A549 (cell line): ENCODE results near the gene PDZK1IP1.
"Not testable (repeated sequence)": the region's sequence is repeated elsewhere in the genome, so short reads cannot be mapped to it uniquely, and the experiment has no call there.

Experiments used
- CEBPB ChIP-seq, 2 experiments: fragments of >200 bp in 1 of 2; sonication (Bioruptor Twin) in 1 of 2; formaldehyde crosslinking in 1 of 2; IDR thresholded peaks; 2 replicates each; pipeline ENCODE4 v1.6.1; 2012 to 2016
- EP300 ChIP-seq, 2 experiments: fragments of >200 bp; sonication (Bioruptor Twin); formaldehyde crosslinking; IDR thresholded peaks; 2 replicates in 1 of 2; 3 replicates in 1 of 2; pipeline ENCODE4 v1.6.1; 2016 to 2017
- JUNB ChIP-seq: fragments of >200 bp; sonication (Bioruptor Twin); formaldehyde crosslinking; IDR thresholded peaks from 2 replicates; pipeline ENCODE4 v1.6.1; 2016
- POLR2A ChIP-seq: IDR thresholded peaks from 2 replicates; pipeline ENCODE4 v1.6.1; 2012; ENCODE audit warnings: mild to moderate bottlenecking, low read length
- RAD21 ChIP-seq, 2 experiments: fragments of >200 bp in 1 of 2; sonication (Bioruptor Twin) in 1 of 2; formaldehyde crosslinking in 1 of 2; IDR thresholded peaks in 1 of 2; conservative IDR thresholded peaks in 1 of 2; 2 replicates in 1 of 2; 3 replicates in 1 of 2; pipeline ENCODE4 v1.6.1; 2012 to 2018; ENCODE audit warnings: inconsistent platforms in 1 of 2
- RCOR1 ChIP-seq: fragments of 150-350 bp; IDR thresholded peaks from 2 replicates; pipeline ENCODE4 v1.6.1; 2014; ENCODE audit warnings: antibody characterized with exemption, low read length, low read depth
- RFX5 ChIP-seq: fragments of 450-650 bp; IDR thresholded peaks from 2 replicates; pipeline ENCODE4 v1.7.1; 2014; ENCODE audit warnings: antibody characterized with exemption, mild to moderate bottlenecking, moderate library complexity
- ZFP36 ChIP-seq: fragments of 450-650 bp; IDR thresholded peaks from 2 replicates; pipeline ENCODE4 v1.6.1; 2014; ENCODE audit warnings: borderline replicate concordance; ENCODE audit not compliant: partially characterized antibody
- TF ChIP-seq, protein P1 (sequence below): fragments of >200 bp; sonication (Bioruptor Twin); formaldehyde crosslinking; IDR thresholded peaks from 3 replicates; pipeline ENCODE4 v1.5.1; 2016

DNA sequence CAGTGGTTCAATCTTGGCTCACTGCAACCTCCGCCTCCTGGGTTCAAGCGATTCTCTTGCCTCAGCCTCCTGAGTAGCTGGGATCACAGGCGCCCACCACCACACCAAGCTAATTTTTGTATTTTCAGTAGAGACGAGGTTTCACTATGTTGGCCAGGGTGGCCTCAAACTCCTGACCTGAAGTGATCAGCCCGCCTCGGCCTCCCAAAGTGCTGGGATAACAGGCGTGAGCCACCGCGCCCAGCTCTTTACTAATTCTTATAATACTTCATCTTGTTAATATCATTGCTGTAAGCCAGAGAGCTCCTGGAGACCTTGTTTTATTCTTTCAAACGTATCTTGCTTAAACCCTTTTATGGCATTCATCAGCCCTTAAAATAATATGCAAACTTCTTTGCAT lies 3.7 kb upstream of the PDZK1IP1 start:
- TF ChIP-seq, protein P1, sequence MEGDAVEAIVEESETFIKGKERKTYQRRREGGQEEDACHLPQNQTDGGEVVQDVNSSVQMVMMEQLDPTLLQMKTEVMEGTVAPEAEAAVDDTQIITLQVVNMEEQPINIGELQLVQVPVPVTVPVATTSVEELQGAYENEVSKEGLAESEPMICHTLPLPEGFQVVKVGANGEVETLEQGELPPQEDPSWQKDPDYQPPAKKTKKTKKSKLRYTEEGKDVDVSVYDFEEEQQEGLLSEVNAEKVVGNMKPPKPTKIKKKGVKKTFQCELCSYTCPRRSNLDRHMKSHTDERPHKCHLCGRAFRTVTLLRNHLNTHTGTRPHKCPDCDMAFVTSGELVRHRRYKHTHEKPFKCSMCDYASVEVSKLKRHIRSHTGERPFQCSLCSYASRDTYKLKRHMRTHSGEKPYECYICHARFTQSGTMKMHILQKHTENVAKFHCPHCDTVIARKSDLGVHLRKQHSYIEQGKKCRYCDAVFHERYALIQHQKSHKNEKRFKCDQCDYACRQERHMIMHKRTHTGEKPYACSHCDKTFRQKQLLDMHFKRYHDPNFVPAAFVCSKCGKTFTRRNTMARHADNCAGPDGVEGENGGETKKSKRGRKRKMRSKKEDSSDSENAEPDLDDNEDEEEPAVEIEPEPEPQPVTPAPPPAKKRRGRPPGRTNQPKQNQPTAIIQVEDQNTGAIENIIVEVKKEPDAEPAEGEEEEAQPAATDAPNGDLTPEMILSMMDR, result not testable (repeated sequence)
- TF ChIP-seq RCOR1; CEBPB (IDR thresholded peaks at IDR 0.05); JUNB; POLR2A; EP300 (IDR thresholded peaks at IDR 0.05); RFX5; RAD21 (conservative IDR thresholded peaks at IDR 0.05 in 1 of 2, IDR thresholded peaks at IDR 0.05 in 1 of 2); ZFP36: not testable (repeated sequence)
